Thoracic aorta (tissue), 2 donors: ENCODE data around the gene RNF222. TPM values are rescaled to one million over a fixed set of nuclear protein-coding genes. Genes with fewer than 3 reads are reported as not detected.

Experiments
- ATAC-seq: fragments of 150-250 bp; one replicate; pipeline ENCODE4 v1.8.0; 2017; ENCODE audit warnings: low read depth; ENCODE audit not compliant: insufficient number of reproducible peaks, low FRiP score
- DNase-seq: peaks from one replicate; pipeline ENCODE4 v3.0.0-alpha.2; 2020; ENCODE audit warnings: low spot score
- H3K27ac ChIP-seq, 2 donors: fragments of 200-600 bp; sonication (generic); 1 replicate in 1 of 2; 2 replicates in 1 of 2; pipeline ENCODE4 v1.5.1; 2016; ENCODE audit warnings: mild to moderate bottlenecking in 2 of 2, moderate library complexity in 2 of 2
- H3K27me3 ChIP-seq: fragments of 200-600 bp; sonication (generic); replicated peaks from 2 replicates; pipeline ENCODE4 v1.6.0; 2016; ENCODE audit warnings: mild to moderate bottlenecking; ENCODE audit not compliant: insufficient read depth
- H3K36me3 ChIP-seq: fragments of 200-600 bp; sonication (generic); one replicate; pipeline ENCODE4 v1.5.1; 2016
- H3K4me1 ChIP-seq, 2 donors: fragments of 200-600 bp; sonication (generic); 1 replicate in 1 of 2; 2 replicates in 1 of 2; pipeline versions ENCODE4 v1.5.1 to v1.6.0; 2016; ENCODE audit warnings: low read depth in 2 of 2, mild to moderate bottlenecking in 1 of 2; ENCODE audit not compliant: control insufficient read depth in 1 of 2
- H3K4me3 ChIP-seq: fragments of 200-600 bp; sonication (generic); 2 replicates; pipeline ENCODE4 v1.5.1; 2016; ENCODE audit warnings: mild to moderate bottlenecking
- H3K9me3 ChIP-seq: fragments of 200-600 bp; sonication (generic); 2 replicates; pipeline ENCODE4 v1.5.1; 2016
- CTCF ChIP-seq: fragments of 200-600 bp; sonication (generic); IDR thresholded peaks from one replicate; pipeline ENCODE4 v1.5.1; 2019; ENCODE audit warnings: antibody characterized with exemption
- total RNA-seq, 2 donors: library from RNA; depleted of rRNA; stranded (reverse); fragments of >200 nt; gene quantifications; one replicate each; pipeline versions ENCODE4 v1.1.0 to v1.2.3, GENCODE V29; 2016

RNF222 gene
- total RNA-seq, 2 donors from 2014 or later = 0.56 TPM; not detected in 1

- H3K4me1 ChIP-seq = peaks cover 23 to 68% of the 10 kb centered on the region in 2 donors
- H3K27ac ChIP-seq = no peak overlapping the region
- H3K4me3 ChIP-seq = no peak overlapping the region
- TF ChIP-seq CTCF = no peak
- ATAC-seq (no peak), DNase-seq (no peak)
- H3K36me3 ChIP-seq = peaks cover 24% of the 10 kb centered on the region
- no peaks in the 10 kb centered on the region for H3K27me3 ChIP-seq
- no peaks in the 10 kb centered on the region for H3K9me3 ChIP-seq
Observed at GRCh38 chr17:8441690-8442089, 44.1 kb upstream of the RNF222 start.

- Histone ChIP-seq H3K4me1 (peaks cover 26 to 65% of the 10 kb centered on the region in 2 donors), H3K27me3 (no peaks in the 10 kb centered on the region)
- DNase-seq = no peak
Observed at GRCh38 chr17:8439681-8440080, 42.1 kb upstream of the RNF222 start.

DNA sequence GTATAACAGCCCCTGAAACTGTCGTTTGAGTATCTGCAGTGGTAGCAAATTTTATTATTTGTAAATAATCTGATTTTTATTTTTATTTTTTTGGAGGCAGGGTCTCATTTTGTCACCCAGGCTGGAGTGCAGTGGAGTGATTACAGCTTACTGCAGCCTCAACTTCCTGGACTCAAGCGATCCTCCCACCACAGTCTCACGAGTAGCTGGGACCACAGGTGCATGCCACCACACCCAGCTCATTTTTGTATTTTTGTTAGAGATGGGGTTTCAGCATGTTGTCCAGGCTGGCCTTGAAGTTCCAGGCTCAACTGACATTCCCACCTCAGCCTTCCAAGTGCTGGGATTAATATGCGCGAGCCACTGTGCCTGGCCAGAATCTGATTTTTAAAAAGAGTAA, 40.8 kb upstream of the RNF222 start:
- H3K27ac ChIP-seq = no peak overlapping the region
- TF ChIP-seq CTCF = no peak
- no peak for ATAC-seq
- no peaks in the 10 kb centered on the region for H3K27me3 ChIP-seq
- peaks cover 4% of the 10 kb centered on the region for H3K36me3 ChIP-seq
- H3K9me3 ChIP-seq = no peaks in the 10 kb centered on the region
- DNase-seq = no peak
- H3K4me1 ChIP-seq = peaks cover 26 to 55% of the 10 kb centered on the region in 2 donors
- H3K4me3 ChIP-seq = no peak overlapping the region

More at GRCh38 chr17:8439681-8440080, 42.1 kb upstream of the RNF222 start:
- H3K9me3 ChIP-seq = no peaks in the 10 kb centered on the region
- no peak for ATAC-seq
- no peak for TF ChIP-seq CTCF
- no peak overlapping the region for H3K27ac ChIP-seq
- peaks cover 8% of the 10 kb centered on the region for H3K36me3 ChIP-seq
- no peak overlapping the region for H3K4me3 ChIP-seq

- ATAC-seq (no peak), DNase-seq (no peak)
- Histone ChIP-seq H3K9me3 (no peaks in the 10 kb centered on the region), H3K4me3 (peak overlapping the region; percentile 97), H3K4me1 (peaks cover 26 to 54% of the 10 kb centered on the region in 2 donors), H3K36me3 (peaks cover 4% of the 10 kb centered on the region), H3K27me3 (no peaks in the 10 kb centered on the region), H3K27ac (peak overlapping the region; percentile 99 to 100)
- TF ChIP-seq CTCF = no peak
Observed at GRCh38 chr17:8436844-8437171, 39.2 kb upstream of the RNF222 start.

- ATAC-seq (peak; percentile 72), DNase-seq (peak; percentile 36)
- H3K27me3 ChIP-seq = no peaks in the 10 kb centered on the region
- no peaks in the 10 kb centered on the region for H3K9me3 ChIP-seq
- H3K4me3 ChIP-seq = peak overlapping the region; percentile 97
- H3K27ac ChIP-seq = peak overlapping the region; percentile 99 to 100
- no peak for TF ChIP-seq CTCF
- H3K4me1 ChIP-seq = peaks cover 23 to 54% of the 10 kb centered on the region in 2 donors
- peaks cover 4% of the 10 kb centered on the region for H3K36me3 ChIP-seq
Observed at GRCh38 chr17:8436169-8436843, 38.7 kb upstream of the RNF222 start.
